Breast epithelium (tissue), 4 donors: ENCODE data around the gene MAT1A. TPM values are rescaled to one million over a fixed set of nuclear protein-coding genes. Genes with fewer than 3 reads are reported as not detected.

Source experiments
- DNase-seq, 2 donors: peaks; one replicate each; pipeline ENCODE4 v3.0.0-alpha.2; 2019; ENCODE audit warnings: low spot score in 2 of 2
- H3K27ac ChIP-seq, 2 donors: fragments of 200-600 bp; sonication (generic) in 1 of 2; one replicate each; pipeline ENCODE4 v1.5.1; 2016 to 2019; ENCODE audit warnings: mild to moderate bottlenecking in 1 of 2
- H3K27me3 ChIP-seq, 2 donors: fragments of 200-600 bp; sonication (generic) in 1 of 2; one replicate each; pipeline versions ENCODE4 v1.5.1 to v1.6.0; 2017 to 2019; ENCODE audit warnings: control low read depth in 1 of 2, mild to moderate bottlenecking in 1 of 2
- H3K36me3 ChIP-seq: fragments of 200-600 bp; one replicate; pipeline ENCODE4 v1.5.1; 2019
- H3K4me1 ChIP-seq, 2 donors: fragments of 200-600 bp; sonication (generic); one replicate each; pipeline ENCODE4 v1.5.1; 2016 to 2019; ENCODE audit warnings: control low read depth in 1 of 2
- H3K4me3 ChIP-seq, 3 donors: fragments of 200-600 bp; sonication (generic); 1 replicate in 2 of 3; 2 replicates in 1 of 3; pipeline ENCODE4 v1.5.1; 2016 to 2019; ENCODE audit warnings: mild to moderate bottlenecking in 3 of 3, moderate library complexity in 2 of 3
- H3K9me3 ChIP-seq, 2 donors: fragments of 200-600 bp; sonication (generic) in 1 of 2; one replicate each; pipeline ENCODE4 v1.5.1; 2016 to 2019; ENCODE audit warnings: control low read depth in 1 of 2
- CTCF ChIP-seq, 3 donors: fragments of 450-650 bp; IDR thresholded peaks; one replicate each; pipeline ENCODE4 v1.5.1; 2016 to 2017; ENCODE audit warnings: antibody characterized with exemption in 3 of 3, mild to moderate bottlenecking in 3 of 3, moderate library complexity in 3 of 3
- POLR2A ChIP-seq: fragments of 450-650 bp; IDR thresholded peaks from one replicate; pipeline ENCODE4 v1.6.1; 2016; ENCODE audit warnings: antibody characterized with exemption, mild to moderate bottlenecking, moderate library complexity
- POLR2AphosphoS5 ChIP-seq, 3 donors: sonication (generic); formaldehyde crosslinking; IDR thresholded peaks; one replicate each; pipeline ENCODE4 v1.6.1; 2017; ENCODE audit warnings: antibody characterized with exemption in 3 of 3
- intact Hi-C: fragments of 100-400 bp; cut with DNase I; formaldehyde crosslinking; loops from one replicate; pipeline ENCODE4 v1.15.1; 2023; ENCODE audit warnings: low total_unique reads
- total RNA-seq, 3 donors: library from RNA; depleted of rRNA; stranded (reverse); fragments of >200 nt; gene quantifications; one replicate each; pipeline ENCODE4 v1.1.0, GENCODE V29; 2016

Gene MAT1A
- total RNA-seq, 3 donors from 2014 or later, result 0.29 to 0.98 TPM; not detected in 1

- H3K4me3 ChIP-seq, result no peak overlapping the region
- intact Hi-C loops, result no loop called here
- H3K27me3 ChIP-seq, result no peaks in the 10 kb centered on the region
- no peaks in the 10 kb centered on the region for H3K4me1 ChIP-seq
- no peak for TF ChIP-seq POLR2A
- no peak for TF ChIP-seq CTCF (IDR thresholded peaks at IDR 0.05)
- no peak for TF ChIP-seq POLR2AphosphoS5 (IDR thresholded peaks at IDR 0.05)
- H3K36me3 ChIP-seq, result no peaks in the 10 kb centered on the region
- no peak overlapping the region for H3K27ac ChIP-seq
- no peaks in the 10 kb centered on the region for H3K9me3 ChIP-seq
- no peak for DNase-seq
These were observed 3.3 kb upstream of the MAT1A start for GRCh38 chr10:80292607-80293239.

- H3K4me3 ChIP-seq, result no peak overlapping the region
- H3K4me1 ChIP-seq, result no peaks in the 10 kb centered on the region
- H3K36me3 ChIP-seq, result no peaks in the 10 kb centered on the region
- H3K27ac ChIP-seq, result peak overlapping the region in 1 of 2 donors; percentile 3
- no peaks in the 10 kb centered on the region for H3K27me3 ChIP-seq
- DNase-seq, result no peak
- no peaks in the 10 kb centered on the region for H3K9me3 ChIP-seq
- intact Hi-C loops, result no loop called here
- no peak for TF ChIP-seq CTCF (IDR thresholded peaks at IDR 0.05)
- no peak for TF ChIP-seq POLR2A
- TF ChIP-seq POLR2AphosphoS5 (IDR thresholded peaks at IDR 0.05), result no peak
These were observed 1.2 kb upstream of the MAT1A start for GRCh38 chr10:80290474-80291220.

- Histone ChIP-seq H3K4me3 (no peak overlapping the region), H3K27me3 (no peaks in the 10 kb centered on the region), H3K27ac (no peak overlapping the region), H3K36me3 (no peaks in the 10 kb centered on the region), H3K4me1 (no peaks in the 10 kb centered on the region), H3K9me3 (no peaks in the 10 kb centered on the region)
- TF ChIP-seq CTCF (IDR thresholded peaks at IDR 0.05), result no peak
- no peak for TF ChIP-seq POLR2A
- TF ChIP-seq POLR2AphosphoS5 (IDR thresholded peaks at IDR 0.05), result no peak
- intact Hi-C loops, result no loop called here
- no peak for DNase-seq
These were observed 609 bp downstream of the MAT1A start for GRCh38 chr10:80288849-80289248.

- Histone ChIP-seq H3K4me3 (no peak overlapping the region), H3K9me3 (no peaks in the 10 kb centered on the region), H3K4me1 (no peaks in the 10 kb centered on the region), H3K36me3 (no peaks in the 10 kb centered on the region), H3K27me3 (no peaks in the 10 kb centered on the region), H3K27ac (no peak overlapping the region)
- no peak for TF ChIP-seq POLR2AphosphoS5 (IDR thresholded peaks at IDR 0.05)
- DNase-seq, result no peak
- intact Hi-C loops, result no loop called here
These were observed 4.9 kb downstream of the MAT1A start for GRCh38 chr10:80284522-80284921.

- Histone ChIP-seq H3K9me3 (no peaks in the 10 kb centered on the region), H3K36me3 (no peaks in the 10 kb centered on the region), H3K27me3 (no peaks in the 10 kb centered on the region), H3K4me3 (no peak overlapping the region), H3K27ac (no peak overlapping the region), H3K4me1 (no peaks in the 10 kb centered on the region)
- TF ChIP-seq POLR2AphosphoS5 (IDR thresholded peaks at IDR 0.05) (no peak), POLR2A (no peak), CTCF (IDR thresholded peaks at IDR 0.05) (no peak)
- DNase-seq, result no peak
- intact Hi-C loops, result no loop called here
These were observed 5.8 kb downstream of the MAT1A start for GRCh38 chr10:80283536-80284199.
